GM21381 (cell line): ENCODE measurements around the gene SIDT2.

Source experiments
- ATAC-seq: cut with Tn5 transposase; IDR thresholded peaks from one replicate; pipeline ENCODE4 v1.9.1; 2021; ENCODE audit warnings: mild to moderate bottlenecking, moderate library complexity; ENCODE audit not compliant: unreplicated experiment

Gene SIDT2

DNA sequence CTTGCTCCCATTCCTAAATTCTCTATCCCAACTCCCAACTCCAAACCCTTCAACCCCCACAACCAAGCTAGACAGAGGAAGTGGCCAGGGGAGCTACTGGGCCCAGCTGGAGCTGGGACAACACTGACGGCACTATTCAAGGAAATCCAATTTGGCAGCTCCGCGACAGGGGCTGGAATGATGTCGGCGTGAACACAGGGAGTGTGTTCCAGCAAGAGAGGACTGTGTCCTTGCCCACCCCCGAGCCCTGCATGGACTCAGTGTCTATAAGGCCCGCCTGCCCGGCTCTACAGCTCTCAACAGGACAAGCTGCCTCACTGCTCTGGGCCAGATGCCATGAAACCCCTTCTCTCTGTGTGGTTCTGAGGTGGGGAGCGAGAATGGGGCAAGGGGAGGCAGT is 42.0 kb downstream of the SIDT2 start:
- no peak for ATAC-seq

GRCh38 chr11:117220999-117221774 is 42.6 kb downstream of the SIDT2 start:
- ATAC-seq = no peak

GRCh38 chr11:117221775-117222517 is 43.4 kb downstream of the SIDT2 start:
- no peak for ATAC-seq

DNA sequence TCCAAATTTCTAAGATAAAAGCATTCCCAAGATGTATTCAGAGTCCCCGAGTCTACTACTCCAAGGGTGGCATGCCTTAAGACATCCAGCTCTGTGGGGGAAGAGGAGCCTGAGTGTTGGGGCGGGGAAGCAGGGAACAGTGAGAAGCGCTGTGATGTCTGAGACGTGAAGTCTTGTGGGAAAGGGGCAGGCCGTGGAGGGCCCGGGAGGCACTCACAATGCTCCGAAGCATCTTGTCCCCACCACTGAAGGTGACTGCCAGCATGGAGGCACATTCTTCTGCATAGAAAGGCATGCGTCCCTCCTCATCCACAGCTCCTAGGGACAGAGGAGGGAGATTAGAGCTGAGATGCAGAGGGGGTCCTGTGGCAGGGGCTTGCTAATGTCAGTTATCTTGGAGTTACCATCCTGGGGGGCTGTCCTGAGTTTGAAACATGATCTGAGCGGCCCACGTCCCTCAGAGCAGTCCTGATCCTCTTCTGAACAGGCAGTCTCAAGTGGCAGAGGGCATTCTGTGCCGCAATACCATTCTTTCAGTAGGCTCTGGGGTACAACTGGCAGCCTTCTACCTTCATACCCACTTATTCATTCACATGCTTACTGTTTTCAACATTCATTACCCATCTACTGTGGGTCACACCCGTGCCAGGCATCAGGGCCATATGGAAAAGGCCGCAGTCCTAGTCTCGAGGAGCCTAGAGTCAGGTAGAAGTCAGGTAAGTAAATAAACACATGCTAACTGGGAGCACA is 44.6 kb downstream of the SIDT2 start:
- no peak for ATAC-seq

DNA sequence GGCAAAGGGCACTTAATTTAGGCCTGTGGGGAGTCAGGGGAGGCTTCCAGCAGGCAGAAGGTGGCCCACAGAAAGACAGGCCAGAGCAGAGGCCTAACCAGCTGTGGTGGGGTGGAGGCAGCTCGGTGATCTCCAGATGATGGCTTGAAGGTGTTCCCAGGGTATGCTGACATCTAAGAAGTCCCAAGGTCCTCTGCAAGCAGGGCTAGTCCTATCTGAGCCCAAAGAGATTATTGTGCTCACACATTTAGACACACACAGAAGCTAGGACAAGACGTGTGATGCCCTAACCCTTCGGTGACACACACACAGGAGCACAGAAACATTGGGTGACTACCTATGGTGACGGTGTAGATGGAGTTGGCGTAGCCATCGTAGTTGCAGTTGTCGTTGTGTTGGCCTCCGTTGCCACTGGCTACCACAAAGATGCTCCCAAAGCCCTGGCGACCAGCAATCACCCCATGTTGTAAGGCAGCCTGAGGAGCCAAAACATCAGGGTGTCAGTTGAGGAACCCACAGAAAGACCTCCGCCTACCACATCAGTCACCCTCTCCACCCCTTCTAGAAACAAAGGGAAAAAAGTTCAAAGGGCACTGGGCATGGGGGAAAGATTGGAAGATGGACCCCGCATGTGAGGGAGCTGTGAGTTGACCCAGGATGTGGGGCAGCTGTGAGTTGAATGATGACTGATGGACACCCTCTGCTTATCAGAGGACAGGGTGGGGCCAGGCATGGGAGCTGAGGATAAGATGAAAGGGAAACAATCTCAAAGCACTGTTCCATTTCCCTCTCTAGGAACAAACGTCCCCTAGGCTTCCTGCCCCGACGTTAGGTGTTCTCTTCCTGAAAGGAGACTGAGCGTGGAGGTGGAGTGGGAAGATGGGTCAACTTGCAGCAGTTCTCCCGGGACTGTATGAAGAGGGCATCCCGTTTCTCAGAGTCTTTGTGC is 45.5 kb downstream of the SIDT2 start:
- no peak for ATAC-seq

GRCh38 chr11:117225553-117226170 is 47.1 kb downstream of the SIDT2 start:
- no peak for ATAC-seq

- ATAC-seq = no peak
Observed at GRCh38 chr11:117226388-117227385, 48.1 kb downstream of the SIDT2 start.

DNA sequence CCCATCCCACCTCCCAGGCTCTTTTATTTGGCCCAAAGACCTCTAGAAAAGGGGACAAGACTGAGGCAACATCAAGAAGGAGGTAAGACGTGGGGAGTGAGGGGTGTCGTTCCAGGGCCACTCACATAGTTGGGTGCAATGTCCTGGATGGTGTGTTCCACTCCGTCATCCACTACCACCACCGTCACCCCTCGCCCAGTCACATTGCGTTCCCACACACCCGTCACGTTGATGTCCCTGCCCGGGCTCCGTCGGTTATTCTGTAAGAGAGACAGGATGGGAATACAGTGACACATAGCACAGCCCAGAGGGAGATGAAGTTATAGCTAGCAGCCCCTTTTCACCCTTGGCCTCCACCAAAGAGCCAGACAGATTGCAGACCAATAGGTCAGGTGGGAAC is 49.5 kb downstream of the SIDT2 start:
- ATAC-seq = no peak

DNA sequence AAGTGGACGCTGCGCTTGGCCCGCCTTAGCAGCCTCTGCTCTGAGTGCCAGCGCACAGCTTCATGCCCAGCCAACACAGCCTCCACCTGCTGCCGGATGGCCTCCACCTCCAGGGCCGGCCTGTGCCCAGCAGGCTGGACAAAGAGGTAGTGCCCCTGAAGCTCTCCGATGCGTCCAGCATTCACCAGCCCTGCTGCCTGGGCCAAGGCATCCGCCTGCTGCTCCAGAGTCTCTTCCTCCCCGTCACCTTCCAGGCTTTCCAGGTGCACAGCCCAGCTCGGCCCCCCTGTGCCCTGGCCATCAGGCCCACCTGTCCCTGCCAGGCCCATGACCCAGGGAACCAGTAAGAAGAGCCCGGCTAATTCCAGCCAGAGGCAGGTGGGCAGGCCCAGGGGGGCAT is 50.9 kb downstream of the SIDT2 start:
- no peak for ATAC-seq

- no peak for ATAC-seq
Observed at GRCh38 chr11:117229931-117230285, 51.4 kb downstream of the SIDT2 start.

DNA sequence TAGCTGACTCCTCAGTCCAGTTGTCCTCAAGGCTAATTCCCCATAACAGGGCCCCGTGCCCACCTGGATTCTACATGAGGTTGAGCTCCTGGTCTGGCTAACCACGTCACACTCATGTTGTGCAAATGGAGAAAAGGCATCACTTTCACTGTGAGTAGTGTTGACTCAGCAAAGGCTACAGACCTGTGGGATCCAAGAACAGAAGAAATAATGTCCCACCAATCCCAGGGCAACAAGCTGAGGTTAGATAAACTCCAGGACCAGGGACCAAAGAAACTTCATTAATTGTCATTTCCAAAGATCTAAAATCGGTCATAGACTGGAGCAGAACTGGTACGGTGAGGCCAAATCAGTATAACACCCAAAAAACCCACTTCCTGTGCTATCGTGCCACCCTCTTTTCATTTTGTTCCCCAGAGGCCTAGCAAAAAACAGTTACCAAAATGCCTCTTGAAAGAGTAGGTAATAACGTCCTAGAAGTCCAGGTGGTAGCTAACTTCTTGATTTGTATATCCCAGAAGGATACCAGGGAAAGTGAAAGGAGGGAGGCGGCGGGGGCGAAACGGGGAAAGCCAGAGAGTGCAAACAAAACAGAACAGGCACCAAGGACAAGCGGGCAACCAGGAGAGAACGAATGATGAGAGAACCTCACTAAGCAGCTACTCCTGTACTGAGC is 51.9 kb downstream of the SIDT2 start:
- no peak for ATAC-seq

DNA sequence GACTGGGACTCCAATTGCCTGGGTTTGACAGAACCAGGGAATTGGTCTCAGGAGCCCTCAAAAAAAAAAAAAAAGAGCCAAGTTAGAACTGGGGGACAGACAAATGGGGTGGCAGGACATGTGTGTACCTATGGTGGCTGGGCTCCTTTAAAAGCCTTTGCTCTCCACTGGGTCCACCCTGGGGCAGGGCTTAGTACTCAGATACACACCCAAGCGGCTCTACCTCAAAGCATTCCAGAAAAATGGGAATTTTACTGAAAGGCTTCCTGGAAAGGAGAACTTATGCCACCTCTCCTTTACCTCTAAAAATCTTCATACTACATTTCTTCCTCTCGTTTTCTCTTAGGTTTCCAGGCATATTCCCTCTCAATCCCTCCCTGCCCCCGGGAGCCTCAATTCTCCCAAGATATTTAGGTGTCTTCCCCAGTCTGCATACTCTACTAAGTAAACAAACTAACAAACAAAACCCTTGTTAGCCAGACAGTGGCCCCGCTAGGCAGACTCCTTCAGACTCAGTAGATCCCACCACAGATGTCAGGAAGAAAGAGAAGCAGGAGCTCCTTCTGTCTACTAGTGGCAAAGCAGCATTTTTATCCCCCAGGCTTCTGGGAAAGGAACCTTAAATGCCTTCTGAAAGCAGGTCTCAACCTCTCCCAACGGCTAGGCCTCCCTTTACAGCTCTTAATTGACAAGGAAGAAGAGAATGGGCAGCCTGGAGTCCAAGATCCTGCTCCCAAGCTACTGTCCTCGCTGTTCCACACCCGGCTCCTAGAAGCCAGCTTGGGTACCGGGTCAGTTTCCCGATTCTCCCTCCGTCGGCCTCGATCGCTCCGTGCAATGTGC is 52.7 kb downstream of the SIDT2 start:
- ATAC-seq = no peak

DNA sequence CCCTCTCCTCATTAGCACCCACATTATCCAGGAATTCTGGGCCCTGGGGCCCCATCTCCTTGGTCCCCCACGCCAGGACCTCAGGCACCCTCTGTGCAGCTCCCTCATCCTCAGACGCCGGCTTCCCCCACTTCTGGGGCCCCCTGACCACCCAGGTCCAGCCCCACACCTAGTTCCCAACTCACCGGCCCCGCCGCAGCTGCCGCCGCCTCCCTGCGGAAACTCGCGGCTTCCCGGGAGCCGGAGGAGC is 53.2 kb downstream of the SIDT2 start, which contains the start of gene PCSK7:
PCSK7 (minus strand) TSS at position 232 of the 250 bp plus-strand sequence. CDS start 2,229 bp downstream, outside the sequence.
- ATAC-seq = no peak

DNA sequence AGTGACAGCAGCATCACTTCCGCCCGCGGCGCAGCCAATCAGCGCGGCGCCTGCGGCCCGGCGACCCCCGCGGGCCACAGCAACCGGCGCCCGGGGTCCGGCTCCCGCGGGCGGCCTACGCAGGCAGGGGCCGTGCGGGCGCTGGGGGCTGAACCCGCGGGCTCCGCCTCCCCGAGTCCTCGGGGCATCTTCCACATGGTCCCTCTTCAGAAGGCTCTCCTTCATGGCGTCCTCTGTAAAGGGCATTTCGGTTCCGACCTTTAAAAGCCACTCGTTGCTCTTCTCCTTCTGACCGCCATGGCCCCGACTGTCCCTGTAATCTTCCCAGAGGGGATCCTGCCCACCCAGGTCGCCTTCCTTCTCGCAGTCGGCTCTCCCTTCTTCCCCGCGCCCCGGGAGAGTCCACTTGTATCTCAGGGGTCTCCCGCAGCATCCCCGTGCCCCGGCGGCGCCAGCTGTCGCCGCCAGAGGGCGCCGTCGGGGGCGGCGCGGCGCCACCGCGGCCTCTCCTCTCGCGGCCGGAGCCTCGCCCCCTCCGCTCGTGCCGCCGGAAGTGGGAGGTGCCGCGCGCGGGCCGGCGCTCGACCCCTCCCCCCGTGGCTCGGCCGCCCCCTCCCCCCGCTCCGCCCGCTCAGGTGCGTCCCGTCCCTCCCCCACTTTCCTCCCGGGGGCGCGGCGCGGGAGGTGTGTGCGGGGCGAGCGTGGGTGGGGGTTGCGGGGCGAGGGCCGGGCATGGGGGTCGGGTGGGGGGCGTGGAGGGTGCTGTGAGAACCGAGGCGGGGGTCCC is 53.7 kb downstream of the SIDT2 start, which contains the start of gene RNF214:
RNF214 (plus strand) TSS at position 580 of the 787 bp plus-strand sequence. CDS start 1,602 bp downstream, outside the sequence.
- ATAC-seq = peak; percentile 76

DNA sequence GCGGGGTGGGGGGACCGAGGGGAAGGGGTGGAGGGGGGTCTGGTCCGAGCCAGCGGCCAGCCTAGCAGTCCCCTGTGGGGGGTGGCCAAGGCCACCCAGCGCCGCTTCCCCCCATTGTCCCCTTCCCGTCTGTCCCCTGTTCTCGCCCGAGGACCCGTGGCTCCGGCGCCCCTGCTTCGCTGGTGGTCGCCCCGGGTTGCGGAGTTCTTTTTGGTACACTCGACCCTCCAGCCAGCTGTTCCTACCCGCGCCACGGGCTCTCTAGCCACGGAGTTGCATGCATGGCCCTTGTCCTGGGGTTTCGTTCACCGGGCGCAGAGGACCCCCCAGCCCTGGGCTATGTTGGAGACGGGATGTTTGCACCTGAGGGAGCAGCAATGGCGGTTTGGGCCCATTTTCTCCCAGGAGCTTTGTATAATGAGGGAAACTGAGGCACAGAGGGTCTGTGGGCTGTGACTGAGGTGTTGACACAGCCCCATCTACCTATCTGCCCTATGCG is 54.4 kb downstream of the SIDT2 start:
- ATAC-seq = no peak

DNA sequence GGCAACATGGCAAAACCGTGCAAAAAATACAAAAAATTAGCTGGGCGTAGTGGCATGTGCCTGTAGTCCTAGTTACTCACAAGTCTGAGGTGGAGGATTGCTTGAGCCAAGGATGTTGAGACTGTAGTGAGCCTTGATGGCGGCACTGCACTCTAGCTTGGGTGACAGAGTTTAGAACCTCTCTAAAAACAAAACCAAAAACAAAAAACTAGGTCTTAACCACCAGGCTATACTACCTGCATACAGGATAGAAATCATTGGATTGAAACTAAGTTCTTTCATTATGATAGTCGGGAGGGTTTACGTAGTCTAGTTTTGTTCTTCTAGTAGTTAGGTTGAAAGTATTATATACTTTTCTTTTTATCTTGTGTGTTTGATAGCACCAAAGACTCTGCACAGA is 59.7 kb downstream of the SIDT2 start:
- no peak for ATAC-seq

DNA sequence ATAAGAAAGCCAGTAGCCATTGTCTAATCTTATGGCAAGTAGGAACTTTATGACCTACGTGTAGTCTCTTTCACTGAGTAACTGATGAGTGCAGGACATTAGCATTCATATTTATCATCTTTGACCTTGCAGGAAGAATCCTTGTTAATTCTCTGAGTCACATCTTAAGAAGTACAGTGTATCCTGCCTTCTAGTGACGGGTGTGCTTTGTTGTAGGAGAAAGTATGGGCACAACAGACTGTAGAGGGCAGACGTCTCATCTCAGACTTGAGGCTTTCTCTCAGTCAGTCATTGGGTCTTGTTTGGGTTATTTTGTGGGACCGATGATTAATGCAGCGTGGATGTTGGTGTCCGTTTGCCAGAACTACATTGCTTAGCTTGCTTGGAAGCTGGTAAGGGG is 60.8 kb downstream of the SIDT2 start:
- ATAC-seq = no peak
